ENCODE data around the gene DLEC1.
"Not testable (repeated sequence)": the region's sequence is repeated elsewhere in the genome, so short reads cannot be mapped to it uniquely, and the experiment has no call there.

Gene DLEC1

DNA sequence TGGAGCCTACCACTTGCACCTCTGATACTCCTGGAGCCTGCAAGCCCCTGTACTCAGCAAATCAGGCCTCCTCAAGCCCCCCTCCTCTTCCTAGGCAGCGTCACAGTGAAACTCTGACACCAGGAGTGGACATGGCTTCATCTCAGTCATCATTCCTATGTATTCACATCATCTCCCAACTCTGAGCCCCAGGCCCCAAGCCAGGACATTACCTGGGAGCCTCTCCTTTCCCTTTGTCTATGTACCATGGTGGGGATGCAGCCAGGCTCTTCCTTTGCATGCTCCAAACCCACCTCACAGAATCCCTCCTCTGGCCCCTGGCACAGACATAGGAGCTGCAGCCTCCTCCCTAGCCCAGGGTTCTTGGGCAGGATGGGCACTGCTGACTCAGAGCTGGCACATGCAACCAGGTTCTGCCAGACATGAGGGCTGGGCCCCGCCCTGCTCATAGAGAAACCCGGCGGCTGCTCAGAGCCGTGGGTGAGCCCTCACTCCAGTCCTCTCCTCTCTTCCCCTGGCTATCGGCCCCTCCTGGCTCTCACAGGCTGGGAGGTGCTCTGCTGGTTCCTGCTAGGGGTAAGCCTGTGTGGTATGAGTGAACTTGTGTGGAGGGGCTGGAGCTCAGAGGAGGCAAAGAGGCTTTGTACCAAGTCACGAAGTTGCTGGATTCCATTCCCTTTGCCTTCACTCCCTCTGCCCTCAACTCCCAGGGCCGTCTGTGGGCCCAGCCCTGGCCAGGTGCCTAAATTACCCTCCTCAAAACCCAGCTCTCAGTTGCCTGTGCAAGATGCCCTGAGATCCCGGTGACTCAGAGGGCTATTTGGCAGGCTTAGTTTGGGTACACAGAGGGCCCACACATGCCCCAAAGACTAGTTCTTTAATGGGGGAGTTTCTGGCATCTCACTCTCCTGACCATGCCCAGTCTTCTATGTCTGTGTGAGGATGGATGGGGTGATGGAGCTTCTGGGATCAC, 7.7 kb upstream of the DLEC1 start:
- DNase-seq (ENCODE audit: insufficient read length, low spot score): no peak
- FAIRE-seq: no peak
- TF ChIP-seq POLR2A (IDR thresholded peaks at IDR 0.05; ENCODE audit: low read depth, low read length) (no peak), POLR2AphosphoS5 (IDR thresholded peaks at IDR 0.05; ENCODE audit: low read depth, low read length) (no peak), SPI1 (IDR thresholded peaks at IDR 0.05; ENCODE audit: low read depth, low read length) (no peak), POU2F2 (IDR thresholded peaks at IDR 0.05; ENCODE audit: low read depth, low read length) (no peak), TAF1 (IDR thresholded peaks at IDR 0.05; ENCODE audit: low read depth, low read length) (no peak), PAX5 (IDR thresholded peaks at IDR 0.05; ENCODE audit: insufficient read depth, low read length, severe bottlenecking) (no peak)

DNA sequence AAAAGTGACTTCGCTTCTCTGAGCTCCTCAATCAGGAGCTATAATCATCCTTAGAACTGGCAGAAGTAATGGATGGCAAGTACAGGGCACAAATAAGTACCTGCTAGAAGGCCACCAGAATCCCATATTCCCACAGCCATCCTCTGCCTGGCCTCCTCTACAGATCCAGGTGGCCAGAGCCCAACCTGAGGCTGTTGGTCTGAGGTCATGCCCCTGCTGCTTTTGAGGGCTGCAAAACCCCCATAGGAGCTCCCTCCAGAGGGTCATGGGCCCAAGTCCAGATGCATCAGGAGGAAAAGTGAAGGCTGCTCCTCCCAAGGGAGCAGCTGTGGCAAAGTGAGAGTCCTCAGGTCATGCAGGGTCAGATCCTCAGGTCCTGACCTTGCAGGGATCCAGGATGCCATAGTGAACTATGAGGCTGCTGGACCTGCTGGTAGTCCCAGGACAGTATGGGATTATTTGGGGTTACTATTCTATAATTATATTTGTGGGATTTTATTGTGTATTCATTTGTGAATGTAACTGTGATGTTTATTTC, 6.6 kb upstream of the DLEC1 start:
- no peak for FAIRE-seq
- no peak for TF ChIP-seq PAX5 (IDR thresholded peaks at IDR 0.05; ENCODE audit: insufficient read depth, low read length, severe bottlenecking)
- no peak for TF ChIP-seq TAF1 (IDR thresholded peaks at IDR 0.05; ENCODE audit: low read depth, low read length)

DNA sequence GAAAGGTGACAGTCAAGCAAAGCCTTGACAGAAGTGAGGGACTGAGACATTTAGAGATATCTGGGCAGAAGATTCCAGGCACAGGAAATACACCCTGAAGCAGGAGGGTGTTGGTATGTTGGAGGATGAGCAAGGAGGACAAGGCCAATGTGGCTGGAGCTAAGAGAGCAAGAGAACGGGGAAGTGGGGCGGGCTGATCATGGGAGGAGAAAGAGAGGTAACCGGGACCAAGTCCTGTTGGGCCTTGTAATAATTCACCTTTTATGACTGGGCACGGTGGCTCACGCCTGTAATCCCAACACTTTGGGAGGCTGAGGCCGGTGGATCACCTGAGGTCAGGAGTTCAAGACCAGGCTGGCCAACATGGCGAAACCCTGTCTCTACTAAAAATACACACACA, 5.4 kb upstream of the DLEC1 start:
- FAIRE-seq: not testable (repeated sequence)

More for the DNA sequence above, 6.6 kb upstream of the DLEC1 start:
- DNase-seq (ENCODE audit: insufficient read length, low spot score): no peak

DNA sequence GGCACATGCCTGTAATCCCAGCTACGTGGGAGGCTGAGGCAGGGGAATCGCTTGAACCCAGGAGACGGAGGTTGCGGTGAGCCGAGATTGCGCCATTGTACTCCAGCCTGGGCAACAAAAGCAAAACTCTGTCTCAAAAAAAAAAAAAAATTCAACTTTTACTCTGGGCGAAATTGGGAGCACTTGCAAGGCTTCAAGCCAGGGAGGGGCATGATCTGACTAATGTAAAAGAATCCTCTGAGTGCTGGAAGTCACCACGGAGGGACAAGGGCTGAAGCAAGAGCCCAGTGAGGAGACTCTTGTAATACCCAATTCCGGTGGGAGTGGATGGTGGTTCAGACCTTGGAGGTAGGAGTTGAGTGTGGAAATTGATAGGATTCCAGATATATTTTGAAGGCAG, 4.7 kb upstream of the DLEC1 start:
- not testable (repeated sequence) for FAIRE-seq; DNase-seq (ENCODE audit: insufficient read length, low spot score)

More for the DNA sequence above, 5.4 kb upstream of the DLEC1 start:
- DNase-seq (ENCODE audit: insufficient read length, low spot score): not testable (repeated sequence)

DNA sequence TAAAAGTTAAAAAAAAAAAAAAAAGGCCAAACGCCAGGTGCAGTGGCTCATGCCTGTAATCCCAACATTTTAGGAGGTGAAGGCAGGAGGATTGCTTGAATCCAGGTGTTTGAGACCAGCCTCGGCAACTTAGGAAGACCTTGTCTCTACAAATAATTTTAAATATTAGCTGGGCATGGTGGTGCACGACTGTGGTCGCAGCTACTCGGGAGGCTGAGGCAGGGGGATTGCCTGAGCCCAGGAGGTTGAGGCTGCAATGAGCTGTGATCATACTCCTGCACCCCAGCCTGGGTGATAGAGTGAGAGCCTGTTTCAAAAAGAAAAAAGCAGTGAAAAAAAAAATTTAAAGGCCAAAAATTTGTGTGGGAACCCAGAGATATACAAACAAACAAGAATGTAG, 2.7 kb upstream of the DLEC1 start:
- FAIRE-seq (no peak), DNase-seq (ENCODE audit: insufficient read length, low spot score) (no peak)
- TF ChIP-seq PAX5 (IDR thresholded peaks at IDR 0.05; ENCODE audit: insufficient read depth, low read length, severe bottlenecking) (no peak), POU2F2 (IDR thresholded peaks at IDR 0.05; ENCODE audit: low read depth, low read length) (no peak), TAF1 (IDR thresholded peaks at IDR 0.05; ENCODE audit: low read depth, low read length) (no peak), SPI1 (IDR thresholded peaks at IDR 0.05; ENCODE audit: low read depth, low read length) (no peak), POLR2A (IDR thresholded peaks at IDR 0.05; ENCODE audit: low read depth, low read length) (no peak), POLR2AphosphoS5 (IDR thresholded peaks at IDR 0.05; ENCODE audit: low read depth, low read length) (no peak)

DNA sequence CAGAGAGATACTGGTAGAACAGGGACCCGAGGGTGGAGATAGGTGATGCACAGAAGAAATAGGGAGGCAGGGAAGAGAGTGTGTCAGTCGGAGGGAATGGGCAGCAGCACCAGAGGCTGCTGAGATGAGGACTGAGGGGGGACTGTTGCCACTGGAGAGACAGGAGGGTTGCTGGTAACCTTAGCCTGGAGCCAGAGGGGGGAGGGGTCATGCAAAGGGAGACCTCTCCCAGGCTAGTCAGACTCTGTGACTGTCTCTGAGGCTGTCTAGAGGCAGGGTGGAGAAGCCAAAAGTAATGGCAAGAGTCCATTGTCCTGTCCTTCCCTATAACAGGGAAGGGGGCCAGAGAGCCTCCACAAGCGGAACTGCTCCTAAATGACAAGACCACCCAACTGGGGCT, 2.1 kb upstream of the DLEC1 start:
- FAIRE-seq: no peak
- no peak for DNase-seq (ENCODE audit: insufficient read length, low spot score)
- TF ChIP-seq POLR2AphosphoS5 (IDR thresholded peaks at IDR 0.05; ENCODE audit: low read depth, low read length) (no peak), POU2F2 (IDR thresholded peaks at IDR 0.05; ENCODE audit: low read depth, low read length) (no peak), PAX5 (IDR thresholded peaks at IDR 0.05; ENCODE audit: insufficient read depth, low read length, severe bottlenecking) (no peak), SPI1 (IDR thresholded peaks at IDR 0.05; ENCODE audit: low read depth, low read length) (no peak)

DNA sequence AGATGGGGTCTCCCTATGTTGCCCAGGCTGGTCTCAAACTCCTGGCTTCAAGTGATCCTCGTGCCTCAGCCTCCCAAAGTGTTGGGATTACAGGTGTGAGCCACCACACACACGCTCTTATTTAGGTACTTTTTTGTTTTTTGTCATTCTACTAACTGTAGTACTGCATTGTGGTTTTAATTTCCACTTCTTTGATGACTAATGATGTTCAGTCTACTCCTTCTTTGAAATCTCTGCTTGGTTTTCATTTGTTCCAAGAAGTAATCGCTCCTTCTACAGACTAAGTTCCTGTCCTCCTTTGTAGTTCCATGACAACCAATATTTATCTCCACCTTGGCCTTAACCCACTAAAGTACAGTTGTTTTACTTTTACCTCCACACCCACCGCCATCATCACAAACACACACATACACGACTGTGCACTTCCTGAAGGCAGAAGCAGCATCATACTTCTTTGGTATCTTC, 529 bp upstream of the DLEC1 start:
- FAIRE-seq (peak; percentile 67), DNase-seq (ENCODE audit: insufficient read length, low spot score) (no peak)
- no peak for TF ChIP-seq POLR2A (IDR thresholded peaks at IDR 0.05; ENCODE audit: low read depth, low read length)
- no peak for TF ChIP-seq SPI1 (IDR thresholded peaks at IDR 0.05; ENCODE audit: low read depth, low read length)
- TF ChIP-seq POU2F2 (IDR thresholded peaks at IDR 0.05; ENCODE audit: low read depth, low read length): no peak
- TF ChIP-seq PAX5 (IDR thresholded peaks at IDR 0.05; ENCODE audit: insufficient read depth, low read length, severe bottlenecking): no peak
- TF ChIP-seq POLR2AphosphoS5 (IDR thresholded peaks at IDR 0.05; ENCODE audit: low read depth, low read length): no peak
- no peak for TF ChIP-seq TAF1 (IDR thresholded peaks at IDR 0.05; ENCODE audit: low read depth, low read length)

DNA sequence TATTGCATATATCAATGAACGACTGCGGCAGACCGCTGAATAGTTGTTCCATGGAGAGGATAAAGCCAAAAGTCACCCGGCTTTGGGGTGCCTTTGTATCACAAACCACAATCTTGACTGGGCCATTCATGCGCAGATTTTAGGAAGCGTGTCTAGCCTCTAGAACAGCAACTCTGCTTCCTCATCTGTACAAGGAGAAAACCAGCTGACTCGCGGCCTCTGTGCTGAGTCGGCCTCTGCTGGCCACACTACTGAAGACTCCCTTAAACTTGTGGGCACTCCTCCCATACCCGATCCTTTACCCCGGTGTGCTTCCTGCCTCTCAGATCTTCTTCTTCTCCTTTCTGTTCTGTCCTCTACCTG, 872 bp downstream of the DLEC1 start:
- no peak for FAIRE-seq
- no peak for DNase-seq (ENCODE audit: insufficient read length, low spot score)
- no peak for TF ChIP-seq TAF1 (IDR thresholded peaks at IDR 0.05; ENCODE audit: low read depth, low read length)
- no peak for TF ChIP-seq POLR2AphosphoS5 (IDR thresholded peaks at IDR 0.05; ENCODE audit: low read depth, low read length)
- TF ChIP-seq PAX5 (IDR thresholded peaks at IDR 0.05; ENCODE audit: insufficient read depth, low read length, severe bottlenecking): no peak
- no peak for TF ChIP-seq POLR2A (IDR thresholded peaks at IDR 0.05; ENCODE audit: low read depth, low read length)
- no peak for TF ChIP-seq POU2F2 (IDR thresholded peaks at IDR 0.05; ENCODE audit: low read depth, low read length)
- 0 out of 2 replicates have a peak, but pooled peaks have one; percentile 10 for TF ChIP-seq SPI1 (IDR thresholded peaks at IDR 0.05; ENCODE audit: low read depth, low read length)

DNA sequence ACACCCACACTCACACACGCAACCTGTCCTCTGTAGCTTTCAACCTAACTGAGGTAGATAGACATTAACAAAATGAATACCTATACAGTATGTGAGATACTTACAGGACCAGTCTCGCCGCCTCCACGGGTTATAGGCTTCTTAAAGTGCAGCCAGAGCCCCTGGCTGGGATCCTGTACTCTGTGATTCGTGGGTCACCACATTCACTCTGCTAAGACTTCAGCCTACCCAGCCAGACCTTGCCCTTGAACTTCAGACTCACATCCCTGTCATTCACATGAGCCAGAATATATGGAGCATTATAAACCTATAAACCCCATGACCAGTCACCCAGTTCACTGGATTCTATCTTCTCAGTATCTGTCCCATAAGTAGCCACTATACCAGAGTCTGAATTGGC, 1.4 kb downstream of the DLEC1 start:
- no peak for FAIRE-seq
- DNase-seq (ENCODE audit: insufficient read length, low spot score): no peak
- no peak for TF ChIP-seq POU2F2 (IDR thresholded peaks at IDR 0.05; ENCODE audit: low read depth, low read length)
- TF ChIP-seq SPI1 (IDR thresholded peaks at IDR 0.05; ENCODE audit: low read depth, low read length): no peak
- TF ChIP-seq POLR2A (IDR thresholded peaks at IDR 0.05; ENCODE audit: low read depth, low read length): no peak
- TF ChIP-seq TAF1 (IDR thresholded peaks at IDR 0.05; ENCODE audit: low read depth, low read length): no peak
- no peak for TF ChIP-seq POLR2AphosphoS5 (IDR thresholded peaks at IDR 0.05; ENCODE audit: low read depth, low read length)
- no peak for TF ChIP-seq PAX5 (IDR thresholded peaks at IDR 0.05; ENCODE audit: insufficient read depth, low read length, severe bottlenecking)

DNA sequence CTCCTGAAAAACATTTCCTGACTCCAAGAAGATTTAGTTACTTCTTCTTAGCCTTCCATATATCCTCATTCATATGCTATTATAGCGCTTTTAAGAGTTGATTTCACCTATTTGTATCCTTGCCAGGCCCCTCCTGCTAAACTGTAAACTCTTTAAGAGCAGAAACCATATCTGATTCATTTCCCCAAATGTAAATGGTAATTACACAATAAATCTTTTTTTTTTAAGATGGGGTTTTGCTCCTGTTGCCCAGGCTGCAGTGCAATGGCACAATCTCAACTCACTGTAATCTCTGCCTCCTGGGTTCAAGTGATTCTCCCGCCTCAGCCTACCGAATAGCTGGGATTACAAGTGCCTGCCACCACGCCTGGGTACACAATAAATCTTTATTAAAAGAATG, 4.5 kb downstream of the DLEC1 start:
- FAIRE-seq: no peak
- no peak for DNase-seq (ENCODE audit: insufficient read length, low spot score)
- TF ChIP-seq SPI1 (IDR thresholded peaks at IDR 0.05; ENCODE audit: low read depth, low read length) (no peak), POLR2A (IDR thresholded peaks at IDR 0.05; ENCODE audit: low read depth, low read length) (no peak), TAF1 (IDR thresholded peaks at IDR 0.05; ENCODE audit: low read depth, low read length) (no peak), POU2F2 (IDR thresholded peaks at IDR 0.05; ENCODE audit: low read depth, low read length) (no peak), PAX5 (IDR thresholded peaks at IDR 0.05; ENCODE audit: insufficient read depth, low read length, severe bottlenecking) (no peak), POLR2AphosphoS5 (IDR thresholded peaks at IDR 0.05; ENCODE audit: low read depth, low read length) (no peak)
